Adrenal gland (tissue), 12 donors: ENCODE results near the gene SLC39A2. TPM values are rescaled to one million over a fixed set of nuclear protein-coding genes. Genes with fewer than 3 reads are reported as not detected.

Experiments used
- DNase-seq, 7 donors: peaks; one replicate each; pipeline ENCODE4 v3.0.0-alpha.2; 2019 to 2020
- H3K27ac ChIP-seq, 5 donors: fragments of 200-600 bp; sonication (generic) in 4 of 5; 1 replicate in 3 of 5; 2 replicates in 2 of 5; pipeline versions ENCODE4 v1.5.1 to v1.8.0; 2016 to 2020; ENCODE audit warnings: mild to moderate bottlenecking in 1 of 5
- H3K27me3 ChIP-seq: fragments of 200-600 bp; 2 replicates; pipeline ENCODE4 v1.8.0; 2021
- H3K36me3 ChIP-seq, 2 donors: fragments of 200-600 bp; replicated peaks in 1 of 2; 1 replicate in 1 of 2; 2 replicates in 1 of 2; pipeline versions ENCODE4 v1.5.1 to v1.8.0; 2018 to 2022
- H3K4me1 ChIP-seq, 2 donors: fragments of 200-600 bp; replicated peaks in 1 of 2; 1 replicate in 1 of 2; 2 replicates in 1 of 2; pipeline versions ENCODE4 v1.5.1 to v1.8.0; 2018 to 2021
- H3K4me3 ChIP-seq, 4 donors: fragments of 200-600 bp; sonication (generic) in 3 of 4; one replicate each; pipeline ENCODE4 v1.5.1; 2016 to 2018
- H3K9me3 ChIP-seq, 3 donors: fragments of 200-600 bp; sonication (generic) in 1 of 3; replicated peaks in 1 of 3; 1 replicate in 2 of 3; 2 replicates in 1 of 3; pipeline versions ENCODE4 v1.5.1 to v1.8.0; 2016 to 2021
- POLR2A ChIP-seq, 2 donors: fragments of 450-650 bp; IDR thresholded peaks; one replicate each; pipeline ENCODE4 v1.6.1; 2017; ENCODE audit warnings: antibody characterized with exemption in 2 of 2, mild to moderate bottlenecking in 2 of 2, moderate library complexity in 1 of 2
- WGBS, 4 donors: extraction: QIAGEN DNeasy Blood & Tissue Kit in 2 of 4; methylation state at CpG; one replicate each; pipeline versions ENCODE4 v1.1.5 to v1.1.7; 2013 to 2017; 5-methylcytosine and 5-hydroxymethylcytosine counted together
- intact Hi-C, 2 donors: fragments of 100-400 bp; cut with DNase I; formaldehyde crosslinking; loops; one replicate each; pipeline versions ENCODE4 v1.14.1 to v1.15.0; 2022 to 2023
- polyA plus RNA-seq, 3 donors: library from polyadenylated mRNA; stranded (reverse); fragments of 200-250 nt in 2 of 3; fragments of 350-450 nt in 1 of 3; fragmentation: Illumina TruSeq in 1 of 3; extraction: RNeasy Lipid Tissue Mini Kit (QIAGEN cat#74804) in 1 of 3; gene quantifications; one replicate each; pipeline ENCODE4 v1.2.3, GENCODE V29; 2013 to 2014
- total RNA-seq, 9 donors: library from RNA; depleted of rRNA in 4 of 9; stranded (reverse); fragments of >200 nt in 4 of 9; fragments of 120-200 nt in 1 of 9; fragmentation: NEBNext Ultra II Directional in 1 of 9; extraction: Animal tissue kit (Norgen Biotek cat#: 25700) in 1 of 9; gene quantifications; one replicate each; pipeline versions ENCODE4 v1.1.0 to v1.2.4, GENCODE V29; 2013 to 2023
- TF ChIP-seq, protein P1 (sequence below), 6 experiments: fragments of 450-650 bp in 4 of 6; fragments of 200-600 bp in 2 of 6; sonication (generic) in 1 of 6; IDR thresholded peaks; 1 replicate in 5 of 6; 2 replicates in 1 of 6; pipeline versions ENCODE4 v1.5.1 to v1.8.0; 2016 to 2021; ENCODE audit warnings: antibody characterized with exemption in 6 of 6, mild to moderate bottlenecking in 2 of 6, moderate library complexity in 1 of 6
- donor health status: healthy with polysubstance abuse.
- donor health status: Bipolar disorder and iron deficiency.
- donor health status: DM: yes; HTN: yes; CAD: no.
- donor health status: DM: no; HTN: no; CAD: no.
- donor health status: DM: no; HTN: no; CAD: no.
- donor health status: DM: yes; HTN: yes; CAD: no.

The SLC39A2 gene
- total and polyA plus RNA-seq, 12 donors, result 0.24 to 0.29 TPM; not detected in 10

DNA sequence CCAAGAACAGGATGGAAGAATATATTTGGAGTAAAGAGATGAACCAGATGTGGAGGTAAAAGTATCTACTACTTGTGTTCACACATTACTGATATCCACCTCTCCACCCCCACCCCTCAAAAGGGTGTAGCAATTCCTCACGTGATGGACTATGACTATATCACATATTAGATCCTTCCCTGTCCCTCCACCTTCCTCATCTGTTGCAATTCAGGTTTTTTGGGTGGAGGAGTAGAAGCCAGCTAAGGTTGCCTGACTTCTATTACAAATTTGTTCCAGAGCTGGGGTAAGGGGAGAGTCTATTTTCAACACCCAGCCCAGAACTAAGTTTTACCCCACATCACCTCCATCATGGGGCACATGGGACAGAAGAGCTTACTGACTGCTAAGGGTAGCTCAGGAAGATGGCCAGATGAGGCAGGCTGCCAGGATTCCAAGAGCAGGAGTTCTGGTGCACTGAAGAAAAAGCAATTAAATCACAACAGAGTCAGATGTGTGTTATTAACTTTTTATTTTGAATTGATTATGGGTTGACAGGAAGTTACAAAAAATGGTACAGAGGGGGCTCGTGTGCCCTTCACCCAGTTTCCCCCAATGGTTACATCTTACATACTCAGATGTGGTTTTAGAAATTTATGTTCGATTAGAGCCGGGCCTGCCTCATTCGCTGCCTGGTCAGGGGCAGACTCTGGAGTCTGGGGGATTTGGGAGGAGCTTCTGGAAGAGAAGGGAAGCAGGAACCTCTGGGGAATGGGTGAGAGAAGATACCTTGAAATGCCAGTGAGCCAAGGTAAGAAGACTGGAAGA is 33.4 kb downstream of the SLC39A2 start:
- Histone ChIP-seq H3K27me3 (no peaks in the 10 kb centered on the region), H3K4me1 (peaks cover 0 to 4% of the 10 kb centered on the region in 2 donors), H3K27ac (no peak overlapping the region), H3K9me3 (no peaks in the 10 kb centered on the region), H3K4me3 (no peak overlapping the region), H3K36me3 (no peaks in the 10 kb centered on the region)
- DNase-seq, result no peak
- intact Hi-C loops, result no loop called here
- TF ChIP-seq, protein P1, sequence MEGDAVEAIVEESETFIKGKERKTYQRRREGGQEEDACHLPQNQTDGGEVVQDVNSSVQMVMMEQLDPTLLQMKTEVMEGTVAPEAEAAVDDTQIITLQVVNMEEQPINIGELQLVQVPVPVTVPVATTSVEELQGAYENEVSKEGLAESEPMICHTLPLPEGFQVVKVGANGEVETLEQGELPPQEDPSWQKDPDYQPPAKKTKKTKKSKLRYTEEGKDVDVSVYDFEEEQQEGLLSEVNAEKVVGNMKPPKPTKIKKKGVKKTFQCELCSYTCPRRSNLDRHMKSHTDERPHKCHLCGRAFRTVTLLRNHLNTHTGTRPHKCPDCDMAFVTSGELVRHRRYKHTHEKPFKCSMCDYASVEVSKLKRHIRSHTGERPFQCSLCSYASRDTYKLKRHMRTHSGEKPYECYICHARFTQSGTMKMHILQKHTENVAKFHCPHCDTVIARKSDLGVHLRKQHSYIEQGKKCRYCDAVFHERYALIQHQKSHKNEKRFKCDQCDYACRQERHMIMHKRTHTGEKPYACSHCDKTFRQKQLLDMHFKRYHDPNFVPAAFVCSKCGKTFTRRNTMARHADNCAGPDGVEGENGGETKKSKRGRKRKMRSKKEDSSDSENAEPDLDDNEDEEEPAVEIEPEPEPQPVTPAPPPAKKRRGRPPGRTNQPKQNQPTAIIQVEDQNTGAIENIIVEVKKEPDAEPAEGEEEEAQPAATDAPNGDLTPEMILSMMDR (IDR thresholded peaks at IDR 0.05), result no peak
- no peak for TF ChIP-seq POLR2A (IDR thresholded peaks at IDR 0.05)
- 83 to 90% (median 86%) methylated on average over 5 of the region's 5 CpGs for WGBS, 4 donors

DNA sequence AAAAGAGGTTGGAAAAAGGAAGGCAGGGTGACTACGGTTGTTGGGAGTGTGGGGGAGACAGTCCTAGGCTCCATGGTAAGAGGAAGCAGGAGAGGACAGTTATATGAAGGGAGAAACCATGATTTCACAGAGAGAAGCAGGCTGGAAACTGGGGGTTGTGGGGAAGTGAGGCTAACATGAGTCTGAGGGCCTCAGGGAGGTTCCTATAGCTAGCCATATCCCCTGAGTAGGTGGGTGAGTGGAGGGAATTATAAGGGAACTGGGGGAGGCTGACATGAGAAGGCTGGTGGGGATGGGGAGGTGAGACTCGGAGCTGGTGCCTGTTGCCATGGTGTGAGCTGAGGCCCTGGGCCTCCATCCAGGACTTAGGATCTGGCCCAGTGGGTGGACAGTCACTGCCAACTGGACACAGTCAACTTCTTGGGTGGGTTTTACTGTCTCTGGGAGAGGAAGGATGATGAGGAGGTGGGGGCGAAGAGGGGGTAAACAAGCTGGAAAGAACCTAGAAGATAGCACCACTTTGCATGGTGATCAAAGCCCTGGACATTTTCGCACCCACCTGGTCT is 34.1 kb downstream of the SLC39A2 start:
- no peaks in the 10 kb centered on the region for H3K9me3 ChIP-seq
- H3K4me3 ChIP-seq, result no peak overlapping the region
- no peaks in the 10 kb centered on the region for H3K27me3 ChIP-seq
- TF ChIP-seq POLR2A (IDR thresholded peaks at IDR 0.05), result no peak
- TF ChIP-seq, protein P1 (IDR thresholded peaks at IDR 0.05), result no peak
- WGBS, 4 donors, result 90 to 97% (median 96%) methylated on average over 4 of the region's 4 CpGs
- H3K36me3 ChIP-seq, result no peaks in the 10 kb centered on the region
- no peak overlapping the region for H3K27ac ChIP-seq
- intact Hi-C loops, result no loop called here
- H3K4me1 ChIP-seq, result peaks cover under 1 to 8% of the 10 kb centered on the region in 2 donors
- no peak for DNase-seq

DNA sequence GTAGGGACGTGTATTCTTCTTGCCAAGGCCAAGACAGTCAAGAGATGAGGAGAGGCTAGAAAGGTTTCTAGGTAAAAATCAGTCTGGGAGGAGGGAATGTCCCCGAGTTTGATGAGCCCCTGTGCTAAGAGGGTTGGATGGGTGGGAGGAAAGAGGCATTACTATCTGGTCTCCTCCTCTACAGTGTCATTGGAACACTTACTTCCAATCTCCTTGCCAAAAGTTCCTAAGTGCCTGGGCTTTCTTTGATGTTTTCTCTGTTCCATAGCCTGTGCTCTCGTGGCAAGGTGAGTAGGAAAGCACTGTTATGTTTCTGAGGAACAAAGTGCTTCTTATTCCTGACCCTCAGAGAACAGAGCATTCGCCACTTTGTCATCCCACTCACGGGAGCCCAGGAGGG is 35.6 kb downstream of the SLC39A2 start, which contains the start of gene RNASE13:
RNASE13 (minus strand) TSS at position 101 of the 400 bp plus-strand sequence. CDS start 519 bp downstream, outside the sequence.
- no peaks in the 10 kb centered on the region for H3K36me3 ChIP-seq
- intact Hi-C loops, result no loop called here
- TF ChIP-seq POLR2A (IDR thresholded peaks at IDR 0.05), result no peak
- TF ChIP-seq, protein P1 (IDR thresholded peaks at IDR 0.05), result no peak
- H3K9me3 ChIP-seq, result no peaks in the 10 kb centered on the region
- 74 to 83% (median 77%) methylated on average over 5 of the region's 5 CpGs for WGBS, 4 donors
- DNase-seq, result no peak
- H3K27me3 ChIP-seq, result no peaks in the 10 kb centered on the region
- no peak within 1 kb of the TSS for H3K4me3 ChIP-seq
- peaks cover 15 to 23% of the 10 kb centered on the region in 2 donors for H3K4me1 ChIP-seq
- H3K27ac ChIP-seq, result no peak within 1 kb of the TSS

DNA sequence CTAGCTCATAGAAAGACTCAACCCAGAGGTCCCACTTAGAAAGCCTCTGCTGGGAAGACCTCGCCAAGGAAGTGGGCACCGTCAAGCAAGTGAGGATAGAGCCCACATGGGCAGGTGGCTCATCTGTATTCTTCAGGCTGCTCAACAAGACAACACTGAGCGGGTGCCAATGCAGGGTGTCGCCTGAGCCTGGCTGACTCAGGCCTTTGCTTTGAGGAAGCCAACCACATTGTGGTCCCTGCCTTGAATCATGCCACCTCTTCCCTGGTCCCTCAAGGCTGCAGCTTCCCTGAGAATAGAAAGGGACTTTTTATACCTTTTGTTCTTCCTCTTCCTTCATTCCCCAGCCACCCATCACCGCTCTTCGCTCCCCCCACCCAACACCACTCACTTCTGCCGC is 37.7 kb downstream of the SLC39A2 start:
- no peak for TF ChIP-seq POLR2A (IDR thresholded peaks at IDR 0.05)
- TF ChIP-seq, protein P1 (IDR thresholded peaks at IDR 0.05), result no peak
- DNase-seq, result no peak
- Histone ChIP-seq H3K27ac (peak overlapping the region in 1 of 5 donors; percentile 26), H3K27me3 (no peaks in the 10 kb centered on the region), H3K9me3 (no peaks in the 10 kb centered on the region), H3K4me3 (no peak overlapping the region), H3K36me3 (no peaks in the 10 kb centered on the region), H3K4me1 (peaks cover 17 to 36% of the 10 kb centered on the region in 2 donors)
- intact Hi-C loops, result no loop called here
- WGBS, 4 donors, result 83 to 93% (median 88%) methylated on average over 7 of the region's 7 CpGs
